IPS DF 6.9 (cell line): Measurements from ENCODE around the gene CKAP5.

Experiments
- DNase-seq: peaks from one replicate; pipeline ENCODE4 v3.0.0-alpha.2; 2013; ENCODE audit warnings: low read depth, low spot score
- H3K27ac ChIP-seq: one replicate; pipeline ENCODE4 v1.5.1; 2013; ENCODE audit warnings: low read length, control low read depth
- H3K27me3 ChIP-seq: 2 replicates; pipeline ENCODE4 v1.6.1; 2013; ENCODE audit warnings: mild to moderate bottlenecking, low read length; ENCODE audit not compliant: control insufficient read depth, insufficient read depth
- H3K36me3 ChIP-seq: 2 replicates; pipeline ENCODE4 v1.6.1; 2013; ENCODE audit warnings: low read length; ENCODE audit not compliant: control insufficient read depth, insufficient read depth
- H3K4me1 ChIP-seq: 2 replicates; pipeline ENCODE4 v1.6.1; 2013; ENCODE audit warnings: low read length; ENCODE audit not compliant: control insufficient read depth, insufficient read depth
- H3K4me3 ChIP-seq: 2 replicates; pipeline ENCODE4 v1.5.1; 2013; ENCODE audit warnings: mild to moderate bottlenecking, low read length
- H3K9me3 ChIP-seq: 2 replicates; pipeline ENCODE4 v1.6.1; 2013; ENCODE audit warnings: low read length, inconsistent platforms; ENCODE audit not compliant: control insufficient read depth, insufficient read depth
- WGBS: extraction: QIAGEN DNeasy Blood & Tissue Kit; methylation state at CpG from one replicate; pipeline ENCODE4 v1.1.7; 2013; ENCODE audit warnings: mixed read lengths, missing lambda C conversion rate; ENCODE audit not compliant: insufficient read length, insufficient coverage; 5-methylcytosine and 5-hydroxymethylcytosine counted together

CKAP5 gene

DNA sequence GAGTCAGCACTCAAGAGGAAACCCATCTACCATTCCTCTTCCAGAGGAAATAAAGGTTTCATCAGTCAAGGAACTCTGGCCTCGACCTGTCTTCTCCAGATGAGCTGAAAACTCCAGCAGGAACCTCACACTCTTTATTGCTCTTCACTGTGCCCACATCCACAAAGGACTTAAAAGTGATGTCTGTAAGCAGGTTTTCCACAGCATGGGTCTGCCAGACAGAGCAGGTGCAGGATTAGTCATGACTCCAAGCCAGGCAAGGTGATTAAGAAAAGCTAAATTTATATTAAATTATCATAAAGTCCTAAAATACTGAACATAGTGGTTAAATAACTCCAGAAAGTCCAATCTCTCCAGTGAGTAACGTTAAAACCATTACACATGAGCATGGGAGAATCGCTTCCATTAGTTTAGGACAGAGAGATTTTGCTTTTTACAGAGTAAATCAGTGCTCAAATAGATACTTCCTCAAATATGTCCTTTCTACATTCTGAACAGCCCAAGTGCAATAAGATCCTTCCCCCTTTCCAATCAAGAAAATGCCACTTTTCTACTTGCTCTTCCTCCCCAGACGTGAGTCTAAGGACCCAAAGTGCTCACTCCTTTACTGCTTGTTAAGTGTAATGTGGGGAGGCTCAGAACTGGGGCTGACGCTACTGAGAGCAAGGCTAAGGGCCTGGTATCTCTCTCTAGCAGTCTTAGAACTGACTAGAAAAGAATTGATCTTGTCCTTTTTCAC, 10.7 kb upstream of the CKAP5 start:
- no peak overlapping the region for H3K4me3 ChIP-seq
- H3K4me1 ChIP-seq: no peaks in the 10 kb centered on the region
- H3K36me3 ChIP-seq: peaks cover 4% of the 10 kb centered on the region; the same call in 1 of the 2 replicates
- no CpG with 5 or more reads among the region's 5 CpGs for WGBS
- no peak overlapping the region for H3K27ac ChIP-seq
- no peaks in the 10 kb centered on the region for H3K27me3 ChIP-seq
- DNase-seq: no peak
- no peaks in the 10 kb centered on the region for H3K9me3 ChIP-seq

DNA sequence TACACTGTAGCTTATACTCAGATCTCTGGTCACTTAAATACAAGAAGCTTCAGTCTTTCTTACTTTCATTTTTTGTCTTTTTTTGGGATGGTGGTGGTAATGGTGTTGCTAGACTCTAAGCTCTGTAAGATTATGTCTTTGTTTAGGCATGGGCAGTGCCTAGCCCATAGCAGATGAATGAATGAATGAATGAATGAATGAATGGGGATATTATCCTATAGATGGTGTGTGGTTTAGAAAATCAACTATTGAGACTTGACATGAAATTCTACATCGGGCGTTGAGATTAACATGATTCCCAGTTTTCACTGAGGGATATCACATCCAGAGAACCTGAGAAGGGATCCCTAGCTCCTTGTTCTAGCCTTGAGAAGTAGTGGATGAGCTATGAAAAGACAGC, 9.8 kb upstream of the CKAP5 start:
- H3K9me3 ChIP-seq: no peaks in the 10 kb centered on the region

DNA sequence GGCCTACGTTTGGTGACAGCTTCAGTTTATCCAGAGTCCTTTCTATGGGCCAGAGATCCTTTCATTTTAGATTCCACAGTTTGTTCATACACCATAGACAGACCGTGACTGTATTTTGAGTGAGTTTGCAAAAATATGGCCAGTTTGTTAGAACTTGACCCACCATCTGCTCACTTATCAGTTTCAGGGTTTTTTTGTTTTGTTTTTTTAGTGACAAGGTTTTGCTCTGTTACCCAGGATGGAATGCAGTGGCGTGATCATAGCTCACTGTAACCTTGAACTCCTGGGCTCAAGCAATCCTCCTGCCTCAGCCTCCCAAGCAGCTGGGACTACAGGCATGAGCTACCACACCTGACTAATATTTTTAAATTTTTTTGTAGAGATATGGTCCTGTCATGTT, 9.1 kb upstream of the CKAP5 start:
- H3K36me3 ChIP-seq: peaks cover 4% of the 10 kb centered on the region; the same call in 1 of the 2 replicates
- no peaks in the 10 kb centered on the region for H3K27me3 ChIP-seq
- no peak overlapping the region for H3K4me3 ChIP-seq
- H3K9me3 ChIP-seq: no peaks in the 10 kb centered on the region
- WGBS: no CpG with 5 or more reads among the region's 3 CpGs
- H3K4me1 ChIP-seq: no peaks in the 10 kb centered on the region
- DNase-seq: no peak
- no peak overlapping the region for H3K27ac ChIP-seq

More for the DNA sequence above, 9.8 kb upstream of the CKAP5 start:
- H3K27me3 ChIP-seq: no peaks in the 10 kb centered on the region
- no peak overlapping the region for H3K4me3 ChIP-seq
- H3K27ac ChIP-seq: no peak overlapping the region
- no peaks in the 10 kb centered on the region for H3K4me1 ChIP-seq
- no CpG with 5 or more reads among the region's 2 CpGs for WGBS
- no peak for DNase-seq
- peaks cover 4% of the 10 kb centered on the region; the same call in 1 of the 2 replicates for H3K36me3 ChIP-seq

DNA sequence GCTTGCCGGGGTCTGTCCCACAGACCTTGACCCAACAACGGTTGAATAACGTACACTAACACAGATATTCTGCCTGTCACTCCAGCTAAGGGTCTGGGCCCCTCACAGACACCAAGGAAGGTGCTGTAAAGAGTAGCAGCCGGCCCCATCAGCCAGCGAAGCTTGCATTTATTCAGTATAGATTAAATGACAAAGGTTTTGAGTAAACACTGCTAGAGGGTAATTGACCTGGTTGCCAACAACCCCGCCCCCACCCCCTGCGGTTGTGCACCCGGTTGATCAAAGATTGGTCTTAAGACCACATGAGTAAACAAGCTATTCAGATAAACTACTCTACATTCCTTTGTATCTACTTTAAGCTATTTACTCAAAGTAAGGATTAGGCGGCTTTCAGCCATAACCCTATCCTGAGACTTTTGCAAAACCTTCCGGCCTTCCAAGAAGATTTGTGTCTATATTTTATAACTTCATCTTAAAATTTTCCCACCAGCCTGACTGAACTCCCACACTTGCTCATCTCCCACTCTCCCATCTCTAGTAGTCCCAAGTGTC, 4.8 kb upstream of the CKAP5 start:
- Histone ChIP-seq H3K4me3 (no peak overlapping the region), H3K27me3 (no peaks in the 10 kb centered on the region), H3K9me3 (no peaks in the 10 kb centered on the region), H3K27ac (no peak overlapping the region), H3K36me3 (no peaks in the 10 kb centered on the region), H3K4me1 (no peaks in the 10 kb centered on the region)
- no peak for DNase-seq
- no CpG with 5 or more reads among the region's 10 CpGs for WGBS

DNA sequence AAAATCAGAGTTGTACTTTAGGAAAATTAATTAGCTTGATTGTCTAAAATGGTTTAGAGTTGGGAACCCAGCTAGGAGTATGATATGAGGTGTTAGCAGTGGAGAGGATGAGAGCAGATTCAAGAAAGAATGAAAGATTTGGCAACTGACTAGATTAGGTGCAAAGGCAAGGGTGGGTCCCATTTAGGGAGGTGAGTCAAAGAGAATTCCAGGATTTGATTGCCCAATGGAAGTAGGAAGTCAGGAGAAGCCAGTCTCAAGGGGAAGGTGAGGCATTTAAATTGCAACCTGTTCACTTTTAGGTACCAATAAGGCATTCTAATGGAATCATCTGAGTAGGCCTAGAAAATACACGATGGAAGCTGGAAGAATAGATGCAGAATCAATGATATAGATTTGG, 3.6 kb upstream of the CKAP5 start:
- no peaks in the 10 kb centered on the region for H3K9me3 ChIP-seq
- H3K4me1 ChIP-seq: no peaks in the 10 kb centered on the region
- H3K4me3 ChIP-seq: no peak overlapping the region
- no CpG with 5 or more reads among the region's 1 CpG for WGBS
- no peak for DNase-seq
- H3K27ac ChIP-seq: no peak overlapping the region
- no peaks in the 10 kb centered on the region for H3K36me3 ChIP-seq
- no peaks in the 10 kb centered on the region for H3K27me3 ChIP-seq

DNA sequence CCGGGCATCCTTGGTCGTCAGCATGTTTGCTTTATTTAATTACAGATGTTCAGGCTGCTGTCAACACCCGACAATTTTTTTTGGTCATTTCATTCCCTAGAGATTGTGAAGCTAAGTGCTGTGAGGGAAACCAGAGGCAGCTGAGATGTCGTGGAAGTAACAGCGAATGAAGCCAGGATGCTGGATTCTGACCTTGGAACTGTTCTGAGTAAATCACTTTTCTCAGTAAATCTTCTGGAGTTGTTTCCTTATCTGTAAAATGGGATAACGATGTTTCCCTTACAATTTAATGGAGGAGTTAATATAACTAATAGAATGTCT, 390 bp upstream of the CKAP5 start:
- H3K9me3 ChIP-seq: no peaks in the 10 kb centered on the region
- no peaks in the 10 kb centered on the region for H3K36me3 ChIP-seq
- no CpG with 5 or more reads among the region's 6 CpGs for WGBS
- H3K27ac ChIP-seq: no peak overlapping the region
- no peaks in the 10 kb centered on the region for H3K4me1 ChIP-seq
- H3K27me3 ChIP-seq: no peaks in the 10 kb centered on the region
- H3K4me3 ChIP-seq: peak overlapping the region; percentile 87; the same call in 1 of the 2 replicates
- DNase-seq: no peak

DNA sequence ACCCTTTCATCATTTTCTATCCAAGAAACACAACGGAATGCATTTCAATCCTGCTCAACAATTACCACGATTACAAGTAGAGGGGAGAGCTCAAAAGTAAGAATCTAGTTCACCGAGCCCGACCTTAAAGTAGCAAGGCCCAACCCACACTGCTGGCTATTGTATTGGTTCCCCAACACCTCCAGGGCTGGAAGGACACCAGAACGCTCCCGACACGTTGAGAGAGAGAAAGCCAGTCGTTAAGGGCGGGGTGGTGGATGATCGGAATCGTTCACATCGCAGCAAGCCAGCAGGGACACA, 690 bp downstream of the CKAP5 start:
- no CpG with 5 or more reads among the region's 12 CpGs for WGBS
- H3K4me1 ChIP-seq: no peaks in the 10 kb centered on the region
- DNase-seq: no peak

DNA sequence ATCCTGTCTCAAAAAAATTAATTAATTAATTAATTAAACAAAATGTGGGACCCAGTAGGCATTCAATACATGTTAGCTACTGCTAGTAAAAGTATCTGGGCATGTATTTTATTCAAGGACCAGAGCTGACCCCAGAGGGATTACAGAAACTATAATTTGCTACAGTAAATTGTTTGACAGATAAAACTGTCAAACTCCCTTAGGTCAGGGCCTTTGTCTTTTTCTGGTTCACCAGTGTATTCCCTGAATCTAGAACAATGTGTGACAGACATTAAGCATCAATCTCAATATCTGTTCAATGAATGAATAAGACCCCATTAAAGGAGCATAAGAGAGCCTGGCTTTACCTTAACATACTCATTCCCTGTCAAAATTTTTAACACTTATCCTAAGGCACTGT, 6.0 kb downstream of the CKAP5 start:
- no peaks in the 10 kb centered on the region for H3K36me3 ChIP-seq
- no peak overlapping the region for H3K27ac ChIP-seq
- no peaks in the 10 kb centered on the region; the same call in 1 of the 2 replicates for H3K4me1 ChIP-seq

More for the DNA sequence above, 690 bp downstream of the CKAP5 start:
- Histone ChIP-seq H3K9me3 (no peaks in the 10 kb centered on the region), H3K27ac (no peak overlapping the region), H3K36me3 (no peaks in the 10 kb centered on the region), H3K4me3 (peak overlapping the region; percentile 87), H3K27me3 (no peaks in the 10 kb centered on the region)

DNA sequence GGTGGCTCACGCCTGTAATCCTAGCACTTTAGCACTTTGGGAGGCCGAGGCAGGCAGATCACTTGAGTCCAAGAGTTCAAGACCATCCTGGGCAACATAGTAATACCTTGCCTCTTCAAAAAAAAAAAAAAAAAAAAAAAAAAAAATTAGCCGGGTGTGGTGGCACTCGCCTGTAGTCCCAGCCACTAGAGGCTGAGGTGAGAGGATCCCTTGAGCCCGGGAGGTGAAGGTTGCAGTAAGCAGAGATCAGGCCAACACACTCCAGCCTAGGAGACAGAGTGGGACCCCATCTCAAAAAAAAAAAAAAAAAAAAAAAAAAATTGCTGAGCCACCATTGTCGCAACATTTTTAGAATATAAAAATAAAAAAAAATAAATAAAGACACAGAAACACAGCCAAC, 7.6 kb downstream of the CKAP5 start:
- no peaks in the 10 kb centered on the region for H3K9me3 ChIP-seq
- WGBS: no CpG with 5 or more reads among the region's 6 CpGs
- peaks cover 2% of the 10 kb centered on the region; the same call in 1 of the 2 replicates for H3K4me1 ChIP-seq
- no peak overlapping the region for H3K4me3 ChIP-seq
- no peak overlapping the region for H3K27ac ChIP-seq
- no peaks in the 10 kb centered on the region for H3K36me3 ChIP-seq
- H3K27me3 ChIP-seq: no peaks in the 10 kb centered on the region
- DNase-seq: no peak

More for the DNA sequence above, 6.0 kb downstream of the CKAP5 start:
- no peak overlapping the region for H3K4me3 ChIP-seq
- no peaks in the 10 kb centered on the region for H3K27me3 ChIP-seq
- DNase-seq: no peak
- H3K9me3 ChIP-seq: no peaks in the 10 kb centered on the region

DNA sequence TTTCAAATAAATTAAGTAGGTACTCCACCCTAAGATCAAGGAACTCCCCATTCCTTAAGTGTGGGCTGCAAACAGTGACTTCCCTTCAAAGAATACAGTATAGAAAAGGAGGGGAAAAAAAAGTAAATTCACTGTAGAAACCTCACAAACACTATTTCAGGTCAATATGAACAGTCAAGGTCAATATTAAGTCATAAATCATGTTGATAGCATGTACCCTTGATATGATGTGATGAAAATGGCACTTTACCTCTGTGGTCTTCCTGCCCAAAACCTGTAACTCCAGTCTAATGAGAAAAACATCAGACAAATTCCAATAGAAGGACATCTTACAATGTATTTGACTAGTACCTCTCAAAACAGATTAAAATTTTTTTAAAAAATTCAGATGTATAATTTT, 8.2 kb downstream of the CKAP5 start:
- Histone ChIP-seq H3K4me3 (no peak overlapping the region), H3K27ac (no peak overlapping the region), H3K27me3 (no peaks in the 10 kb centered on the region), H3K4me1 (peaks cover 2% of the 10 kb centered on the region; the same call in 1 of the 2 replicates), H3K36me3 (no peaks in the 10 kb centered on the region), H3K9me3 (no peaks in the 10 kb centered on the region)
- no peak for DNase-seq

DNA sequence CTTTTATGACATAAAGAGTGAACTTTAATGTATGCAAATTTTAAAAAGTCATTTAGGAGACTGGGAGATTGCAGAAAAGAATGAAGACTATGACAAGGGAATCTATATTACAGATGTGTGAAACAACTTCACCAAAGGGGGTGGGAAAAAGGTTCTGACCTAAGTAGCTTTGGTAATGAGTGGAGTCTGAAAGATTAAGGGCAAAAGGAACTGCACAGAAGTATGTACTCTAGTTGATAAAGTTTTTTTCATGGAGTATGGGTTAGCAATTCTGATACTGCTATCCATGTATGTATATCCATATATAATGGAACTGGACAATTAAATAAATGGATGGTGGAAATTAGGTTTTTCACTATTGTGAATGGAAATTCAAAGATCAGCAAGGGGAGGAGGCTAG, 9.2 kb downstream of the CKAP5 start:
- no peaks in the 10 kb centered on the region for H3K9me3 ChIP-seq
- no peaks in the 10 kb centered on the region for H3K36me3 ChIP-seq
- no peak overlapping the region for H3K27ac ChIP-seq
- peaks cover 2% of the 10 kb centered on the region; the same call in 1 of the 2 replicates for H3K4me1 ChIP-seq
- H3K4me3 ChIP-seq: no peak overlapping the region
- no peaks in the 10 kb centered on the region for H3K27me3 ChIP-seq
- no peak for DNase-seq
